ENCODE measurements around the gene MET.

MET gene

DNA sequence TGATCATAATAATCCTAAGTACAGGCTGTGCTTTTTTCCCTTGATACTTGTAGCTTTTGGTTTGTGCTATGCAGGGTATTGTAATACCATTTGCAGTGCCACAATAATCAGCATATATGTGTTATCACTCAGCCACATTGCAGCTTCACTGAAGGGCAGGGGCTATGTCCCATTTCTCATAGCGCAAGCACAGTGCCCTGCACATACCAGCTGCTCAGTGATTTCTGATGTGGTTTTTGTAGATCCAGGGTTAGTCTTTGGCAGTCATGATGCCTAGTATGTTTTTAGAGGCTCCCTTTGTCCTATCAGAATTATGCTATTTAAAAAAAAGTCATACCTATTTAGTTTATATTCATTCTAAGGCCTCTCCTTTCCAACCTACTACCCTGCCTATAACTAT is 25.8 kb downstream of the MET start:
- Histone ChIP-seq H3K4me3 (ENCODE audit: low read depth, low read length) (no peak overlapping the region), H3K9me3 (no peaks in the 10 kb centered on the region), H3K27me3 (no peaks in the 10 kb centered on the region), H3K4me1 (no peaks in the 10 kb centered on the region), H3K36me3 (no peaks in the 10 kb centered on the region)
- no peak for DNase-seq
- no peak for TF ChIP-seq CTCF (IDR thresholded peaks at IDR 0.05; ENCODE audit: low read depth, low read length)

DNA sequence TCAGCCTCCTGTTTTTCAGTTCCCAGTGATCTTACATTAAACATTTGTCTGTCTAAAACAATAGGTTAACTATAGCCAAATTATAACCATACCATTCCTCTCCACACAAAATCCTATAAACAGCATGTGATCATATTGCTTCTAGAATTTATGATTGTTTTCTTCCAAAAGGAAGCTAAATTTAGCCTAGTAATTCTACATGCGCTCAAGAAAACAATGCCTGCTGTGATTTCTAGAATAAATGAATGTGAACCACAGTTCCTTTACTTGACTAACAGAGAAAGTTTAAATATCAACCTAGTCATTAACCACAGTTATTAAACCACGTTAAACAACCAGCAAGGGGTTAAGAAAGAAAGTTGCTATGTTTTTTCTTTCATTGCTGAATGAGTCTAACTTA is 26.4 kb downstream of the MET start:
- no peak for DNase-seq
- no peak for TF ChIP-seq CTCF (IDR thresholded peaks at IDR 0.05; ENCODE audit: low read depth, low read length)
- Histone ChIP-seq H3K27me3 (no peaks in the 10 kb centered on the region), H3K4me1 (no peaks in the 10 kb centered on the region), H3K9me3 (no peaks in the 10 kb centered on the region), H3K4me3 (ENCODE audit: low read depth, low read length) (no peak overlapping the region), H3K36me3 (no peaks in the 10 kb centered on the region)

DNA sequence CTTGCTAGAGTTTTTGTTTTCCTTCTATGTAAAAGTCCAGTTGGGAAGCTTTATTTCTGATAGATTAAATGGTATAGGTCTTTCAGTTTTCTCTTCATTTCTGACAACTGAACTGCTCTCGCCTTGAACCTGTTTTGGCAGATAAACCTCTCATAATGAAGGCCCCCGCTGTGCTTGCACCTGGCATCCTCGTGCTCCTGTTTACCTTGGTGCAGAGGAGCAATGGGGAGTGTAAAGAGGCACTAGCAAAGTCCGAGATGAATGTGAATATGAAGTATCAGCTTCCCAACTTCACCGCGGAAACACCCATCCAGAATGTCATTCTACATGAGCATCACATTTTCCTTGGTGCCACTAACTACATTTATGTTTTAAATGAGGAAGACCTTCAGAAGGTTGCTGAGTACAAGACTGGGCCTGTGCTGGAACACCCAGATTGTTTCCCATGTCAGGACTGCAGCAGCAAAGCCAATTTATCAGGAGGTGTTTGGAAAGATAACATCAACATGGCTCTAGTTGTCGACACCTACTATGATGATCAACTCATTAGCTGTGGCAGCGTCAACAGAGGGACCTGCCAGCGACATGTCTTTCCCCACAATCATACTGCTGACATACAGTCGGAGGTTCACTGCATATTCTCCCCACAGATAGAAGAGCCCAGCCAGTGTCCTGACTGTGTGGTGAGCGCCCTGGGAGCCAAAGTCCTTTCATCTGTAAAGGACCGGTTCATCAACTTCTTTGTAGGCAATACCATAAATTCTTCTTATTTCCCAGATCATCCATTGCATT is 27.1 kb downstream of the MET start:
- no peaks in the 10 kb centered on the region for H3K9me3 ChIP-seq
- no peaks in the 10 kb centered on the region for H3K4me1 ChIP-seq
- H3K36me3 ChIP-seq: no peaks in the 10 kb centered on the region
- H3K27me3 ChIP-seq: no peaks in the 10 kb centered on the region; the same call in 1 of the 2 replicates
- no peak overlapping the region for H3K4me3 ChIP-seq (ENCODE audit: low read depth, low read length)
- DNase-seq: no peak
- TF ChIP-seq CTCF (IDR thresholded peaks at IDR 0.05; ENCODE audit: low read depth, low read length): no peak

DNA sequence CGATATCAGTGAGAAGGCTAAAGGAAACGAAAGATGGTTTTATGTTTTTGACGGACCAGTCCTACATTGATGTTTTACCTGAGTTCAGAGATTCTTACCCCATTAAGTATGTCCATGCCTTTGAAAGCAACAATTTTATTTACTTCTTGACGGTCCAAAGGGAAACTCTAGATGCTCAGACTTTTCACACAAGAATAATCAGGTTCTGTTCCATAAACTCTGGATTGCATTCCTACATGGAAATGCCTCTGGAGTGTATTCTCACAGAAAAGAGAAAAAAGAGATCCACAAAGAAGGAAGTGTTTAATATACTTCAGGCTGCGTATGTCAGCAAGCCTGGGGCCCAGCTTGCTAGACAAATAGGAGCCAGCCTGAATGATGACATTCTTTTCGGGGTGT is 27.7 kb downstream of the MET start:
- Histone ChIP-seq H3K4me3 (ENCODE audit: low read depth, low read length) (no peak overlapping the region), H3K36me3 (no peaks in the 10 kb centered on the region), H3K27me3 (no peaks in the 10 kb centered on the region; the same call in 1 of the 2 replicates), H3K4me1 (no peaks in the 10 kb centered on the region), H3K9me3 (no peaks in the 10 kb centered on the region)
- no peak for TF ChIP-seq CTCF (IDR thresholded peaks at IDR 0.05; ENCODE audit: low read depth, low read length)
- DNase-seq: no peak

GRCh38 chr7:116702046-116702785 is 30.2 kb downstream of the MET start:
- H3K36me3 ChIP-seq: no peaks in the 10 kb centered on the region
- no peaks in the 10 kb centered on the region for H3K4me1 ChIP-seq
- DNase-seq: no peak
- H3K27me3 ChIP-seq: no peaks in the 10 kb centered on the region; the same call in 1 of the 2 replicates
- H3K4me3 ChIP-seq (ENCODE audit: low read depth, low read length): no peak overlapping the region
- H3K9me3 ChIP-seq: no peaks in the 10 kb centered on the region
- no peak for TF ChIP-seq CTCF (IDR thresholded peaks at IDR 0.05; ENCODE audit: low read depth, low read length)

Data from BE2C (cell line).